GM23338 (cell line): ENCODE results near the gene SLU7.

Experiments used
- CREB1 ChIP-seq: fragments of 250-450 bp; sonication (Bioruptor Pico); IDR thresholded peaks from 2 replicates; pipeline ENCODE4 v1.5.0; 2020; ENCODE audit warnings: low read depth, mild to moderate bottlenecking, moderate library complexity
- CTCF ChIP-seq, 2 experiments: fragments of 200-600 bp in 1 of 2; sonication (generic) in 1 of 2; conservative IDR thresholded peaks; 2 replicates each; pipeline versions ENCODE4 v1.5.1 to v1.6.1; 2016 to 2017; ENCODE audit warnings: antibody characterized with exemption in 2 of 2, low read depth in 2 of 2, mild to moderate bottlenecking in 2 of 2, moderate library complexity in 1 of 2
- EZH2 ChIP-seq: fragments of 200-600 bp; sonication (generic); IDR thresholded peaks from one replicate; pipeline ENCODE4 v1.8.0; 2017; ENCODE audit warnings: antibody characterized with exemption, mild to moderate bottlenecking, low read depth; ENCODE audit not compliant: unreplicated experiment
- EZH2phosphoT487 ChIP-seq: fragments of 200-600 bp; sonication (generic); IDR thresholded peaks from one replicate; pipeline ENCODE4 v1.8.1; 2018; ENCODE audit warnings: antibody characterized with exemption; ENCODE audit not compliant: unreplicated experiment
- NANOG ChIP-seq: IDR thresholded peaks from 2 replicates; pipeline ENCODE4 v1.6.1; 2016; ENCODE audit warnings: antibody characterized with exemption, borderline replicate concordance
- POLR2AphosphoS5 ChIP-seq: IDR thresholded peaks from 2 replicates; pipeline ENCODE4 v1.6.1; 2016; ENCODE audit warnings: antibody characterized with exemption, low read depth
- STAT1 ChIP-seq: IDR thresholded peaks from one replicate; pipeline ENCODE4 v1.6.1; 2016; ENCODE audit warnings: antibody characterized with exemption; ENCODE audit not compliant: unreplicated experiment
- ZNF114 ChIP-seq: fragments of 250-450 bp; sonication (Bioruptor Pico); IDR thresholded peaks from 2 replicates; pipeline ENCODE4 v1.5.0; 2020; ENCODE audit warnings: mild to moderate bottlenecking, moderate library complexity
- TF ChIP-seq, protein P1 (sequence below): IDR thresholded peaks from one replicate; pipeline ENCODE4 v1.6.1; 2018; ENCODE audit warnings: antibody characterized with exemption; ENCODE audit not compliant: unreplicated experiment

GRCh38 chr5:160384681-160385080 is 34.2 kb downstream of the SLU7 start:
- TF ChIP-seq CREB1 (CRISPR knock-in tag) (no peak), POLR2AphosphoS5 (no peak), CTCF (conservative IDR thresholded peaks at IDR 0.05; ENCODE audit: low read depth in 2 of 2) (no peak), EZH2 (no peak), ZNF114 (no peak), EZH2phosphoT487 (no peak), NANOG (no peak), STAT1 (no peak)
- TF ChIP-seq, protein P1, sequence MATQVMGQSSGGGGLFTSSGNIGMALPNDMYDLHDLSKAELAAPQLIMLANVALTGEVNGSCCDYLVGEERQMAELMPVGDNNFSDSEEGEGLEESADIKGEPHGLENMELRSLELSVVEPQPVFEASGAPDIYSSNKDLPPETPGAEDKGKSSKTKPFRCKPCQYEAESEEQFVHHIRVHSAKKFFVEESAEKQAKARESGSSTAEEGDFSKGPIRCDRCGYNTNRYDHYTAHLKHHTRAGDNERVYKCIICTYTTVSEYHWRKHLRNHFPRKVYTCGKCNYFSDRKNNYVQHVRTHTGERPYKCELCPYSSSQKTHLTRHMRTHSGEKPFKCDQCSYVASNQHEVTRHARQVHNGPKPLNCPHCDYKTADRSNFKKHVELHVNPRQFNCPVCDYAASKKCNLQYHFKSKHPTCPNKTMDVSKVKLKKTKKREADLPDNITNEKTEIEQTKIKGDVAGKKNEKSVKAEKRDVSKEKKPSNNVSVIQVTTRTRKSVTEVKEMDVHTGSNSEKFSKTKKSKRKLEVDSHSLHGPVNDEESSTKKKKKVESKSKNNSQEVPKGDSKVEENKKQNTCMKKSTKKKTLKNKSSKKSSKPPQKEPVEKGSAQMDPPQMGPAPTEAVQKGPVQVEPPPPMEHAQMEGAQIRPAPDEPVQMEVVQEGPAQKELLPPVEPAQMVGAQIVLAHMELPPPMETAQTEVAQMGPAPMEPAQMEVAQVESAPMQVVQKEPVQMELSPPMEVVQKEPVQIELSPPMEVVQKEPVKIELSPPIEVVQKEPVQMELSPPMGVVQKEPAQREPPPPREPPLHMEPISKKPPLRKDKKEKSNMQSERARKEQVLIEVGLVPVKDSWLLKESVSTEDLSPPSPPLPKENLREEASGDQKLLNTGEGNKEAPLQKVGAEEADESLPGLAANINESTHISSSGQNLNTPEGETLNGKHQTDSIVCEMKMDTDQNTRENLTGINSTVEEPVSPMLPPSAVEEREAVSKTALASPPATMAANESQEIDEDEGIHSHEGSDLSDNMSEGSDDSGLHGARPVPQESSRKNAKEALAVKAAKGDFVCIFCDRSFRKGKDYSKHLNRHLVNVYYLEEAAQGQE: no peak
